C4-2B (cell line): ENCODE results near the gene RBMS3.

Experiments used
- H3K27ac ChIP-seq: fragments of 450-650 bp; 2 replicates; pipeline ENCODE4 v1.5.1; 2017
- ZFX ChIP-seq: fragments of 450-650 bp; IDR thresholded peaks from 2 replicates; pipeline ENCODE4 v1.6.1; 2017
- TF ChIP-seq, protein P1 (sequence below): fragments of 450-650 bp; conservative IDR thresholded peaks from 2 replicates; pipeline ENCODE4 v1.5.1; 2017; ENCODE audit warnings: mild to moderate bottlenecking

RBMS3 gene

DNA sequence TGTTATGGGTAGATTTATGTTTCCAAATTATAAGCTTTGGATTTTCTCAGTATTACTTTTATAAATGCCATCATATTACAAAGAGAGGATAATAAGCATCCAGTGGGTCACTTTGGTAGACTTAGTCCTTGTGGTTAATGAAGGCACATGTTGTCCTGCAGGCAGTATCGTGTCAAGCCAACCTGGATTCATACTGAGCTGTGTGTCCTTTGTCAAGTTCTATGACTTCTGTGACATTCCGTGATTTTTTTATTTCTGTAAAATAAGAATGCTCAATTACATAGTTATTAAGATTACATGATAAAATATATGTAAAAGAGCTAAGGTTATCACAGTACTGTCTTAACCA lies 257.7 kb downstream of the RBMS3 start:
- TF ChIP-seq, protein P1, sequence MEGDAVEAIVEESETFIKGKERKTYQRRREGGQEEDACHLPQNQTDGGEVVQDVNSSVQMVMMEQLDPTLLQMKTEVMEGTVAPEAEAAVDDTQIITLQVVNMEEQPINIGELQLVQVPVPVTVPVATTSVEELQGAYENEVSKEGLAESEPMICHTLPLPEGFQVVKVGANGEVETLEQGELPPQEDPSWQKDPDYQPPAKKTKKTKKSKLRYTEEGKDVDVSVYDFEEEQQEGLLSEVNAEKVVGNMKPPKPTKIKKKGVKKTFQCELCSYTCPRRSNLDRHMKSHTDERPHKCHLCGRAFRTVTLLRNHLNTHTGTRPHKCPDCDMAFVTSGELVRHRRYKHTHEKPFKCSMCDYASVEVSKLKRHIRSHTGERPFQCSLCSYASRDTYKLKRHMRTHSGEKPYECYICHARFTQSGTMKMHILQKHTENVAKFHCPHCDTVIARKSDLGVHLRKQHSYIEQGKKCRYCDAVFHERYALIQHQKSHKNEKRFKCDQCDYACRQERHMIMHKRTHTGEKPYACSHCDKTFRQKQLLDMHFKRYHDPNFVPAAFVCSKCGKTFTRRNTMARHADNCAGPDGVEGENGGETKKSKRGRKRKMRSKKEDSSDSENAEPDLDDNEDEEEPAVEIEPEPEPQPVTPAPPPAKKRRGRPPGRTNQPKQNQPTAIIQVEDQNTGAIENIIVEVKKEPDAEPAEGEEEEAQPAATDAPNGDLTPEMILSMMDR = no peak
- TF ChIP-seq ZFX = no peak
- H3K27ac ChIP-seq = no peak overlapping the region

DNA sequence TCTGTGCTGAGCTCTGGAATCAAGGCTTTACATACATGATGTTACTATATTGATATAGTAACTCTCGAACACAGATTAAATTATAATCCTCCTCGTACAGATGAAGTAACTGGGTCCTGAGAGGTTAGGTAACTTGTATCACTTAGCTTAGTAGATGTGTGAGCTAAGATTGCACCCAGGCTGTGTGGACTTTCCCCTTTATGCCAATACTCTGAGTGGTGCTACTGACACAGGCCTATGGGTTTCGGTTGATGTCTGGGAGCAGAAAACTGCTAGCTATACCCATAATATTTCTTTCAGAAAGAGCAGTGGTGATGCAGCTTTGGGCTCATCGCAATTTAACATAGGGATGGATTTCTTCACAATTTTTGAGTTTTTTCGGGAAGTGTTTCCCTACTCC lies 259.7 kb downstream of the RBMS3 start:
- TF ChIP-seq, protein P1 = no peak
- TF ChIP-seq ZFX = no peak
- H3K27ac ChIP-seq = no peak overlapping the region

- TF ChIP-seq, protein P1 = no peak
- no peak for TF ChIP-seq ZFX
- no peak overlapping the region for H3K27ac ChIP-seq
Observed at GRCh38 chr3:29544701-29545363, 264.0 kb downstream of the RBMS3 start.

GRCh38 chr3:29545615-29546014 lies 264.7 kb downstream of the RBMS3 start:
- TF ChIP-seq ZFX = no peak
- TF ChIP-seq, protein P1 = no peak

DNA sequence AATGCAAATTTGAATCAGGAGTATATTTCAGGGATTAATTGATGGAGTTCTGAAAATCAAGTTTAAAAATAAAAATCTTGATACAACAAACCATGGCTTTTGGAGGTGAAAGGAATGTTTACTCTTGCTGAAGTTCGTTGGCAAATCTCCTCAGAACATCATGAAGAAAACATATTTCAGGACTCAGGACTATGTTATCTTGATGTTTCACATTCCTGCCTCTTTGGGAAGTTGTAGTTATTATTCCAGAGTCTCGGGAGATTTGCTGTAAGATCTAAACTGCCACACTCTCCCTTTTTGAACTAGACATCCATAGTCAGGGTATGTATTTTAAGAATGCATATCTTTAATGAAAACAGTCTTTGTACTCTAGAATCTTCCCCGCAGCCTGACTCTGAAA lies 271.2 kb downstream of the RBMS3 start:
- TF ChIP-seq ZFX = no peak
- TF ChIP-seq, protein P1 = no peak
- H3K27ac ChIP-seq = no peak overlapping the region

More at GRCh38 chr3:29545615-29546014, 264.7 kb downstream of the RBMS3 start:
- no peak overlapping the region for H3K27ac ChIP-seq

- TF ChIP-seq ZFX = no peak
- TF ChIP-seq, protein P1 = no peak
Observed at GRCh38 chr3:29554566-29554965, 273.7 kb downstream of the RBMS3 start.

DNA sequence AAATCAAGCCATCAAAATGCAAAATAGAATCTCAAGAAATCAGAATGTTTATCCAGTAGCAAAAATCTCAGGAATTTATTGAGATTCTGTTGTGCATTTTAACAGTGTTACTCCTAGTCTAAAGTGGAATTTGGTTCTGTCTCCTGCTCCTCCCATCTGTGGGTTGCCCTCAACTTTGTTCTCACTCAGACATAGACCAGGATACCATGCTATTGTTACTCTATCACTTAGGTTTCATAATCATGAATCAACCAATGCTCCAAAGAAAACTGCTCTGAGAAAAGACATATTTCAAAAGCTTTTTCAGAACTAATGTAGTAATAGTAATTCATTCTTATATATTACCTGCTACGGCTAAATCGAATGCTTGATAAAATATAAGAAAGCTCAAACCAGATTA lies 274.7 kb downstream of the RBMS3 start:
- TF ChIP-seq, protein P1 = no peak
- no peak for TF ChIP-seq ZFX
- H3K27ac ChIP-seq = no peak overlapping the region

More at GRCh38 chr3:29554566-29554965, 273.7 kb downstream of the RBMS3 start:
- H3K27ac ChIP-seq = no peak overlapping the region
